ENCODE data around the gene ASPRV1. TPM values are rescaled to one million over a fixed set of nuclear protein-coding genes. Genes with fewer than 3 reads are reported as not detected.

ASPRV1 gene
- total RNA-seq, 1 experiment from 2014 or later: 0.48 TPM

DNA sequence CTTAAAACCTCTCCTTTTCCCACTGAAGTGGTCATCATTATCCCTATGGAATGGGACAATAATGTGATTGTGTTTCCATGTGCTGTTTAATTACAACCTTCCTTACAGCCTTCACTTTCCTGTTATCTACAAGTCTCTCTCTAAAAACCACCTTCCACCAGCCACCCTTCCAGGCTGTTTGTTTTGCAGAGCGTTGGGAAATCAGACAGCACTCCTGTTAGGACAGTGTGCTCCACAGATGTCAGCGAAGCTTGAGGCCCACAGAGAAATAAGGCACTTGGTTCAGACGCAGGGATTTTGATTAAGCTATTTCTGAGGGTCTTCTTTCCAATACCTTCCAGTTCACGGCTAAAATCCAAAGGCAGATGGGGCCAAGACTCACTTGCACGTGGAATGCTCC lies 32.3 kb upstream of the ASPRV1 start:
- H3K4me1 ChIP-seq (replicated peaks; ENCODE audit: insufficient read depth): peaks cover 62% of the 10 kb centered on the region
- H3K9me3 ChIP-seq (ENCODE audit: insufficient read depth, low read depth): no peaks in the 10 kb centered on the region
- no peaks in the 10 kb centered on the region for H3K36me3 ChIP-seq (ENCODE audit: low read depth)
- H3F3A ChIP-seq (ENCODE audit: insufficient read depth, low read depth): peaks cover 48% of the 10 kb centered on the region
- POLR2A ChIA-PET (ENCODE audit: unreplicated experiment): no interaction called here
- no peaks in the 10 kb centered on the region for H3K27me3 ChIP-seq (ENCODE audit: insufficient read depth, low read depth)
- DNase-seq: no peak
- CTCF ChIA-PET: no interaction called here
- no peaks in the 10 kb centered on the region for H3K79me2 ChIP-seq (ENCODE audit: low read depth)
- no peak overlapping the region for H3K4me3 ChIP-seq
- H2AFZ ChIP-seq: no peak overlapping the region
- H4K20me1 ChIP-seq (ENCODE audit: insufficient read depth): no peaks in the 10 kb centered on the region
- H3K4me2 ChIP-seq: no peak overlapping the region
- no peaks in the 10 kb centered on the region for H3K9me2 ChIP-seq (ENCODE audit: insufficient read depth)
- intact Hi-C loops (cut with micrococcal nuclease; ENCODE audit: unreplicated experiment): no loop called here
- TF ChIP-seq, protein P1, sequence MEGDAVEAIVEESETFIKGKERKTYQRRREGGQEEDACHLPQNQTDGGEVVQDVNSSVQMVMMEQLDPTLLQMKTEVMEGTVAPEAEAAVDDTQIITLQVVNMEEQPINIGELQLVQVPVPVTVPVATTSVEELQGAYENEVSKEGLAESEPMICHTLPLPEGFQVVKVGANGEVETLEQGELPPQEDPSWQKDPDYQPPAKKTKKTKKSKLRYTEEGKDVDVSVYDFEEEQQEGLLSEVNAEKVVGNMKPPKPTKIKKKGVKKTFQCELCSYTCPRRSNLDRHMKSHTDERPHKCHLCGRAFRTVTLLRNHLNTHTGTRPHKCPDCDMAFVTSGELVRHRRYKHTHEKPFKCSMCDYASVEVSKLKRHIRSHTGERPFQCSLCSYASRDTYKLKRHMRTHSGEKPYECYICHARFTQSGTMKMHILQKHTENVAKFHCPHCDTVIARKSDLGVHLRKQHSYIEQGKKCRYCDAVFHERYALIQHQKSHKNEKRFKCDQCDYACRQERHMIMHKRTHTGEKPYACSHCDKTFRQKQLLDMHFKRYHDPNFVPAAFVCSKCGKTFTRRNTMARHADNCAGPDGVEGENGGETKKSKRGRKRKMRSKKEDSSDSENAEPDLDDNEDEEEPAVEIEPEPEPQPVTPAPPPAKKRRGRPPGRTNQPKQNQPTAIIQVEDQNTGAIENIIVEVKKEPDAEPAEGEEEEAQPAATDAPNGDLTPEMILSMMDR (conservative IDR thresholded peaks at IDR 0.05): no peak
- no peak for TF ChIP-seq EZH2 (IDR thresholded peaks at IDR 0.05; ENCODE audit: low read depth)
- no TSS peak for BruUV-seq (replicated peaks)
- H3K27ac ChIP-seq: no peak overlapping the region

GRCh38 chr2:69993048-69993565 lies 31.7 kb upstream of the ASPRV1 start:
- no TSS peak for BruUV-seq (replicated peaks)
- H3K36me3 ChIP-seq (ENCODE audit: low read depth): no peaks in the 10 kb centered on the region
- H3K4me1 ChIP-seq (replicated peaks; ENCODE audit: insufficient read depth): peaks cover 62% of the 10 kb centered on the region
- no peak overlapping the region for H2AFZ ChIP-seq
- intact Hi-C loops (cut with micrococcal nuclease; ENCODE audit: unreplicated experiment): no loop called here
- TF ChIP-seq, protein P1 (conservative IDR thresholded peaks at IDR 0.05): no peak
- no peak for TF ChIP-seq EZH2 (IDR thresholded peaks at IDR 0.05; ENCODE audit: low read depth)
- CTCF ChIA-PET: no interaction called here
- no peaks in the 10 kb centered on the region for H4K20me1 ChIP-seq (ENCODE audit: insufficient read depth)
- H3K4me2 ChIP-seq: no peak overlapping the region
- POLR2A ChIA-PET (ENCODE audit: unreplicated experiment): no interaction called here
- H3K9me2 ChIP-seq (ENCODE audit: insufficient read depth): no peaks in the 10 kb centered on the region
- peaks cover 48% of the 10 kb centered on the region for H3F3A ChIP-seq (ENCODE audit: insufficient read depth, low read depth)
- no peaks in the 10 kb centered on the region for H3K9me3 ChIP-seq (ENCODE audit: insufficient read depth, low read depth)
- H3K27me3 ChIP-seq (ENCODE audit: insufficient read depth, low read depth): no peaks in the 10 kb centered on the region
- H3K79me2 ChIP-seq (ENCODE audit: low read depth): no peaks in the 10 kb centered on the region
- no peak overlapping the region for H3K4me3 ChIP-seq
- DNase-seq: no peak
- H3K27ac ChIP-seq: no peak overlapping the region

DNA sequence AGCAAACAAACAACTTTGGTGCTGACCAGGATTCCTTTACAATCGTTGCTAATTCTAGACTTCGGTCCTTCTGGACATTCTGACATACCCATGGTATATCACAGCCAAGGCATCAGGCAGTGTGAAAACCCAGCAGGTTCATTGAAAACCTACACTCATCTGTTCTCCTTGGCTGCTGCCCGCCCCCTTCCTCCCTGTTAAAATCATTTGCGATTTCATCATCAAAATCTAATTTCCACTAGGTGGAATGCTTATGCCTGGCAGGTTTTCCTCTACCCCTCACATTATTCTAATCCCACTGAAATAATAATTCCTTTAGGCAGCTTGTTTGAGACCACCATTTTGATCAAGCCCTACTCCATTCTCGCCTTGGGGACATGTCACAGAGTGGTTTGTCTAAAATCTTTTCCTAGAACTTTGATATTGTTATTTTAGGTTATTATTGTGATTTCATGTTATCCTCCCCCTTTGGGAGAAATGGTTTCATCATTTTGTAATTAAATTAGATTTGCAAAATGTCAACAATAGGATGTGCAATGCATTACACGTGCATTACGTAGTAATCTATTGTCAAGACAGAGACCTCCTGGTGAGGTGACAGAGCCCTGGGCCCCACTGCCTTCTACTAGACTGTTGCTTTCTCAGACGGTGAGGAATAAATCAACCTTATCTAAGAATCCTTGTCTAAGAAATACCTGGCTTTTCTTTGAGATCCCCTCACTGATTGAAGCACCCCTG lies 31.0 kb upstream of the ASPRV1 start:
- Histone ChIP-seq H4K20me1 (ENCODE audit: insufficient read depth) (no peaks in the 10 kb centered on the region), H3F3A (ENCODE audit: insufficient read depth, low read depth) (peaks cover 46% of the 10 kb centered on the region), H3K9me2 (ENCODE audit: insufficient read depth) (no peaks in the 10 kb centered on the region), H3K4me1 (replicated peaks; ENCODE audit: insufficient read depth) (peaks cover 62% of the 10 kb centered on the region), H3K27ac (no peak overlapping the region), H2AFZ (no peak overlapping the region), H3K4me2 (no peak overlapping the region), H3K4me3 (no peak overlapping the region), H3K9me3 (ENCODE audit: insufficient read depth, low read depth) (no peaks in the 10 kb centered on the region), H3K27me3 (ENCODE audit: insufficient read depth, low read depth) (no peaks in the 10 kb centered on the region), H3K79me2 (ENCODE audit: low read depth) (no peaks in the 10 kb centered on the region), H3K36me3 (ENCODE audit: low read depth) (no peaks in the 10 kb centered on the region)
- POLR2A ChIA-PET (ENCODE audit: unreplicated experiment): no interaction called here
- BruUV-seq (replicated peaks): no TSS peak
- TF ChIP-seq EZH2 (IDR thresholded peaks at IDR 0.05; ENCODE audit: low read depth): no peak
- TF ChIP-seq, protein P1 (conservative IDR thresholded peaks at IDR 0.05): no peak
- intact Hi-C loops (cut with micrococcal nuclease; ENCODE audit: unreplicated experiment): no loop called here
- DNase-seq: no peak
- CTCF ChIA-PET: no interaction called here
